ENCODE data around the gene ODF2. TPM values are rescaled to one million over a fixed set of nuclear protein-coding genes. Genes with fewer than 3 reads are reported as not detected.
"Not testable (repeated sequence)": the region's sequence is repeated elsewhere in the genome, so short reads cannot be mapped to it uniquely, and the experiment has no call there.

Gene ODF2
- total RNA-seq, 1 experiment from 2014 or later, result 80.6 TPM

- Histone ChIP-seq H3K4me1 (ENCODE audit: insufficient read depth, low read length, poor library complexity, severe bottlenecking) (peaks cover 15% of the 10 kb centered on the region), H3K4me3 (ENCODE audit: low read depth, low read length, poor library complexity, severe bottlenecking) (no peak overlapping the region), H3K27ac (ENCODE audit: low read depth, low read length, poor library complexity, severe bottlenecking) (no peak overlapping the region), H3K36me3 (ENCODE audit: insufficient read depth, low read length, poor library complexity, severe bottlenecking) (no peaks in the 10 kb centered on the region), H3K27me3 (replicated peaks; ENCODE audit: insufficient read depth, low read depth, low read length, poor library complexity) (no peaks in the 10 kb centered on the region), H3K9me3 (ENCODE audit: low read depth, low read length, poor library complexity, severe bottlenecking) (no peaks in the 10 kb centered on the region)
- no TSS peak for BruUV-seq (replicated peaks)
- intact Hi-C loops (cut with micrococcal nuclease; ENCODE audit: unreplicated experiment), result loop anchor here (1.0 to 5.0 kb wide), 3 partner anchors 50 to 295 kb away; no protein-coding TSS in a partner anchor
- DNase-seq (ENCODE audit: low spot score), result peak; percentile 88
- ChIA-PET POLR2A (ENCODE audit: low non-redundant PET) (no interaction called here), CTCF (interaction anchor here (3.3 kb wide), 1 partner anchor 50 kb away, joined by 27 read pairs; no protein-coding TSS in a partner anchor)
- TF ChIP-seq EZH2 (IDR thresholded peaks at IDR 0.05; ENCODE audit: borderline replicate concordance, low read depth, low read length, poor library complexity, severe bottlenecking), result no peak
- TF ChIP-seq CTCF (conservative IDR thresholded peaks at IDR 0.05; ENCODE audit: low read depth, low read length), result peak; percentile 87
Measured at GRCh38 chr9:128412120-128412790, 43.6 kb upstream of the ODF2 start.

- DNase-seq (ENCODE audit: low spot score); CTCF ChIA-PET; H3K36me3 ChIP-seq (ENCODE audit: insufficient read depth, low read length, poor library complexity, severe bottlenecking); H3K27ac ChIP-seq (ENCODE audit: low read depth, low read length, poor library complexity, severe bottlenecking); BruUV-seq (replicated peaks); H3K4me3 ChIP-seq (ENCODE audit: low read depth, low read length, poor library complexity, severe bottlenecking); POLR2A ChIA-PET (ENCODE audit: low non-redundant PET); H3K27me3 ChIP-seq (replicated peaks; ENCODE audit: insufficient read depth, low read depth, low read length, poor library complexity); H3K9me3 ChIP-seq (ENCODE audit: low read depth, low read length, poor library complexity, severe bottlenecking): not testable (repeated sequence)
- intact Hi-C loops (cut with micrococcal nuclease; ENCODE audit: unreplicated experiment), result loop anchor here (5.0 kb wide), 2 partner anchors 116 to 296 kb away; no protein-coding TSS in a partner anchor
- peaks cover 17% of the 10 kb centered on the region for H3K4me1 ChIP-seq (ENCODE audit: insufficient read depth, low read length, poor library complexity, severe bottlenecking)
Measured at GRCh38 chr9:128413728-128414127, 42.1 kb upstream of the ODF2 start.

GRCh38 chr9:128414461-128414860 is 41.3 kb upstream of the ODF2 start:
- Histone ChIP-seq H3K4me3 (ENCODE audit: low read depth, low read length, poor library complexity, severe bottlenecking) (no peak overlapping the region), H3K36me3 (ENCODE audit: insufficient read depth, low read length, poor library complexity, severe bottlenecking) (no peaks in the 10 kb centered on the region), H3K9me3 (ENCODE audit: low read depth, low read length, poor library complexity, severe bottlenecking) (no peaks in the 10 kb centered on the region), H3K27me3 (replicated peaks; ENCODE audit: insufficient read depth, low read depth, low read length, poor library complexity) (no peaks in the 10 kb centered on the region), H3K4me1 (ENCODE audit: insufficient read depth, low read length, poor library complexity, severe bottlenecking) (peaks cover 25% of the 10 kb centered on the region), H3K27ac (ENCODE audit: low read depth, low read length, poor library complexity, severe bottlenecking) (no peak overlapping the region)
- intact Hi-C loops (cut with micrococcal nuclease; ENCODE audit: unreplicated experiment), result loop anchor here (5.0 kb wide), 2 partner anchors 117 to 297 kb away; no protein-coding TSS in a partner anchor
- no peak for DNase-seq (ENCODE audit: low spot score)
- POLR2A ChIA-PET (ENCODE audit: low non-redundant PET), result no interaction called here
- TF ChIP-seq CTCF (conservative IDR thresholded peaks at IDR 0.05; ENCODE audit: low read depth, low read length) (no peak), EZH2 (IDR thresholded peaks at IDR 0.05; ENCODE audit: borderline replicate concordance, low read depth, low read length, poor library complexity, severe bottlenecking) (no peak)
- BruUV-seq (replicated peaks), result no TSS peak
- CTCF ChIA-PET, result no interaction called here

GRCh38 chr9:128415281-128415680 is 40.5 kb upstream of the ODF2 start:
- no peak overlapping the region for H3K27ac ChIP-seq (ENCODE audit: low read depth, low read length, poor library complexity, severe bottlenecking)
- BruUV-seq (replicated peaks), result no TSS peak
- CTCF ChIA-PET, result interaction anchor here (0.7 kb wide), 1 partner anchor 175 kb away, joined by 8 read pairs; no protein-coding TSS in a partner anchor
- no peak overlapping the region for H3K4me3 ChIP-seq (ENCODE audit: low read depth, low read length, poor library complexity, severe bottlenecking)
- TF ChIP-seq CTCF (conservative IDR thresholded peaks at IDR 0.05; ENCODE audit: low read depth, low read length), result no peak
- TF ChIP-seq EZH2 (IDR thresholded peaks at IDR 0.05; ENCODE audit: borderline replicate concordance, low read depth, low read length, poor library complexity, severe bottlenecking), result no peak
- POLR2A ChIA-PET (ENCODE audit: low non-redundant PET), result no interaction called here
- no peak for DNase-seq (ENCODE audit: low spot score)
- H3K27me3 ChIP-seq (replicated peaks; ENCODE audit: insufficient read depth, low read depth, low read length, poor library complexity), result no peaks in the 10 kb centered on the region
- no peaks in the 10 kb centered on the region for H3K9me3 ChIP-seq (ENCODE audit: low read depth, low read length, poor library complexity, severe bottlenecking)
- no peaks in the 10 kb centered on the region for H3K36me3 ChIP-seq (ENCODE audit: insufficient read depth, low read length, poor library complexity, severe bottlenecking)
- intact Hi-C loops (cut with micrococcal nuclease; ENCODE audit: unreplicated experiment), result no loop called here
- H3K4me1 ChIP-seq (ENCODE audit: insufficient read depth, low read length, poor library complexity, severe bottlenecking), result peaks cover 27% of the 10 kb centered on the region
